Adrenal gland (tissue), 12 donors: ENCODE data around the gene CPT1A. TPM values are rescaled to one million over a fixed set of nuclear protein-coding genes. Genes with fewer than 3 reads are reported as not detected.

Experiments used
- DNase-seq, 7 donors: peaks; one replicate each; pipeline ENCODE4 v3.0.0-alpha.2; 2019 to 2020
- H3K27ac ChIP-seq, 5 donors: fragments of 200-600 bp; sonication (generic) in 4 of 5; 1 replicate in 3 of 5; 2 replicates in 2 of 5; pipeline versions ENCODE4 v1.5.1 to v1.8.0; 2016 to 2020; ENCODE audit warnings: mild to moderate bottlenecking in 1 of 5
- H3K27me3 ChIP-seq: fragments of 200-600 bp; 2 replicates; pipeline ENCODE4 v1.8.0; 2021
- H3K36me3 ChIP-seq, 2 donors: fragments of 200-600 bp; replicated peaks in 1 of 2; 1 replicate in 1 of 2; 2 replicates in 1 of 2; pipeline versions ENCODE4 v1.5.1 to v1.8.0; 2018 to 2022
- H3K4me1 ChIP-seq, 2 donors: fragments of 200-600 bp; replicated peaks in 1 of 2; 1 replicate in 1 of 2; 2 replicates in 1 of 2; pipeline versions ENCODE4 v1.5.1 to v1.8.0; 2018 to 2021
- H3K4me3 ChIP-seq, 4 donors: fragments of 200-600 bp; sonication (generic) in 3 of 4; one replicate each; pipeline ENCODE4 v1.5.1; 2016 to 2018
- H3K9me3 ChIP-seq, 3 donors: fragments of 200-600 bp; sonication (generic) in 1 of 3; replicated peaks in 1 of 3; 1 replicate in 2 of 3; 2 replicates in 1 of 3; pipeline versions ENCODE4 v1.5.1 to v1.8.0; 2016 to 2021
- CTCF ChIP-seq, 6 experiments: fragments of 450-650 bp in 4 of 6; fragments of 200-600 bp in 2 of 6; sonication (generic) in 1 of 6; IDR thresholded peaks; 1 replicate in 5 of 6; 2 replicates in 1 of 6; pipeline versions ENCODE4 v1.5.1 to v1.8.0; 2016 to 2021; ENCODE audit warnings: antibody characterized with exemption in 6 of 6, mild to moderate bottlenecking in 2 of 6, moderate library complexity in 1 of 6
- POLR2A ChIP-seq, 2 donors: fragments of 450-650 bp; IDR thresholded peaks; one replicate each; pipeline ENCODE4 v1.6.1; 2017; ENCODE audit warnings: antibody characterized with exemption in 2 of 2, mild to moderate bottlenecking in 2 of 2, moderate library complexity in 1 of 2
- WGBS, 4 donors: extraction: QIAGEN DNeasy Blood & Tissue Kit in 2 of 4; methylation state at CpG; one replicate each; pipeline versions ENCODE4 v1.1.5 to v1.1.7; 2013 to 2017; 5-methylcytosine and 5-hydroxymethylcytosine counted together
- intact Hi-C, 2 donors: fragments of 100-400 bp; cut with DNase I; formaldehyde crosslinking; loops; one replicate each; pipeline versions ENCODE4 v1.14.1 to v1.15.0; 2022 to 2023
- polyA plus RNA-seq, 3 donors: library from polyadenylated mRNA; stranded (reverse); fragments of 200-250 nt in 2 of 3; fragments of 350-450 nt in 1 of 3; fragmentation: Illumina TruSeq in 1 of 3; extraction: RNeasy Lipid Tissue Mini Kit (QIAGEN cat#74804) in 1 of 3; gene quantifications; one replicate each; pipeline ENCODE4 v1.2.3, GENCODE V29; 2013 to 2014
- total RNA-seq, 9 donors: library from RNA; depleted of rRNA in 4 of 9; stranded (reverse); fragments of >200 nt in 4 of 9; fragments of 120-200 nt in 1 of 9; fragmentation: NEBNext Ultra II Directional in 1 of 9; extraction: Animal tissue kit (Norgen Biotek cat#: 25700) in 1 of 9; gene quantifications; one replicate each; pipeline versions ENCODE4 v1.1.0 to v1.2.4, GENCODE V29; 2013 to 2023
- donor health status: healthy with polysubstance abuse.
- donor health status: Bipolar disorder and iron deficiency.
- donor health status: DM: yes; HTN: yes; CAD: no.
- donor health status: DM: no; HTN: no; CAD: no.
- donor health status: DM: no; HTN: no; CAD: no.
- donor health status: DM: yes; HTN: yes; CAD: no.

The CPT1A gene
- total and polyA plus RNA-seq, 12 donors: 15.2 to 140 (median 66.0) TPM

- intact Hi-C loops: no loop called here
- Histone ChIP-seq H3K9me3 (no peaks in the 10 kb centered on the region), H3K27ac (no peak overlapping the region), H3K36me3 (no peaks in the 10 kb centered on the region), H3K4me1 (no peaks in the 10 kb centered on the region), H3K27me3 (no peaks in the 10 kb centered on the region), H3K4me3 (no peak overlapping the region)
- WGBS, 4 donors: 86 to 92% (median 91%) methylated on average over 11 to 13 of the region's 13 CpGs
- DNase-seq: no peak
- TF ChIP-seq POLR2A (IDR thresholded peaks at IDR 0.05): no peak
- TF ChIP-seq CTCF (IDR thresholded peaks at IDR 0.05): no peak
Measured at GRCh38 chr11:68882391-68882790, 40.7 kb upstream of the CPT1A start.

GRCh38 chr11:68881320-68881719 lies 39.6 kb upstream of the CPT1A start:
- intact Hi-C loops: no loop called here
- no peak for DNase-seq
- TF ChIP-seq POLR2A (IDR thresholded peaks at IDR 0.05) (no peak), CTCF (IDR thresholded peaks at IDR 0.05) (no peak)

GRCh38 chr11:68880851-68881250 lies 39.1 kb upstream of the CPT1A start:
- Histone ChIP-seq H3K36me3 (no peaks in the 10 kb centered on the region), H3K27me3 (no peaks in the 10 kb centered on the region), H3K4me1 (no peaks in the 10 kb centered on the region), H3K27ac (no peak overlapping the region), H3K9me3 (no peaks in the 10 kb centered on the region), H3K4me3 (no peak overlapping the region)
- TF ChIP-seq POLR2A (IDR thresholded peaks at IDR 0.05): no peak
- TF ChIP-seq CTCF (IDR thresholded peaks at IDR 0.05): no peak
- intact Hi-C loops: no loop called here
- 91 to 99% (median 97%) methylated on average over 5 of the region's 5 CpGs for WGBS, 4 donors
- no peak for DNase-seq

More at GRCh38 chr11:68881320-68881719, 39.6 kb upstream of the CPT1A start:
- no peaks in the 10 kb centered on the region for H3K9me3 ChIP-seq
- 93 to 98% (median 95%) methylated on average over 2 of the region's 2 CpGs for WGBS, 4 donors
- no peaks in the 10 kb centered on the region for H3K36me3 ChIP-seq
- no peak overlapping the region for H3K4me3 ChIP-seq
- no peaks in the 10 kb centered on the region for H3K4me1 ChIP-seq
- no peaks in the 10 kb centered on the region for H3K27me3 ChIP-seq
- H3K27ac ChIP-seq: no peak overlapping the region

- intact Hi-C loops: no loop called here
- no peaks in the 10 kb centered on the region for H3K36me3 ChIP-seq
- H3K27ac ChIP-seq: no peak overlapping the region
- no peaks in the 10 kb centered on the region for H3K9me3 ChIP-seq
- H3K27me3 ChIP-seq: no peaks in the 10 kb centered on the region
- no peak for DNase-seq
- TF ChIP-seq CTCF (IDR thresholded peaks at IDR 0.05) (no peak), POLR2A (IDR thresholded peaks at IDR 0.05) (no peak)
- peaks cover 0 to 4% of the 10 kb centered on the region in 2 donors for H3K4me1 ChIP-seq
- no peak overlapping the region for H3K4me3 ChIP-seq
- 69 to 75% (median 73%) methylated on average over 7 of the region's 7 CpGs for WGBS, 4 donors
Measured at GRCh38 chr11:68878022-68878421, 36.3 kb upstream of the CPT1A start.
